ENCODE results near the gene PRKCSH.

- no peak for TF ChIP-seq CTCF (IDR thresholded peaks at IDR 0.05)
- no peak for TF ChIP-seq POLR2A (IDR thresholded peaks at IDR 0.05)
Measured at GRCh38 chr19:11405846-11406643, 29.4 kb upstream of the PRKCSH start.

All from right lobe of liver (tissue), 4 donors.